WTC11 (cell line): ENCODE results near the gene IGFN1. TPM values are rescaled to one million over a fixed set of nuclear protein-coding genes. Genes with fewer than 3 reads are reported as not detected.

Experiments used
- ATAC-seq: fragments of 200-7000 bp; cut with Tn5 transposase; 2 replicates; pipeline ENCODE4 v1.10.0; 2021; ENCODE audit warnings: mild to moderate bottlenecking, moderate library complexity
- CTCF ChIA-PET: fragments of 300-600 bp; sonication (Branson Sonifier 250); formaldehyde crosslinking; loops from one replicate; lab custom pipeline; 2021; ENCODE audit warnings: antibody characterized with exemption; lab: Charles Lee
- POLR2A ChIA-PET: fragments of 350-600 bp; sonication (Branson Sonifier 250); formaldehyde crosslinking; loops from one replicate; lab custom pipeline; 2021; ENCODE audit warnings: antibody characterized with exemption; lab: Charles Lee
- DNase-seq: peaks from one replicate; pipeline ENCODE4 v3.0.0; 2021; ENCODE audit warnings: low spot score
- H3K27ac Mint-ChIP-seq: 2 replicates; pipeline ENCODE4 v1.8.0; 2021; ENCODE audit warnings: mixed read lengths
- H3K27me3 Mint-ChIP-seq: 2 replicates; pipeline ENCODE4 v1.8.0; 2021; ENCODE audit warnings: low read depth, mild to moderate bottlenecking, moderate library complexity, mixed read lengths
- H3K36me3 Mint-ChIP-seq: 2 replicates; pipeline ENCODE4 v1.8.0; 2021; ENCODE audit warnings: mixed read lengths
- H3K4me1 Mint-ChIP-seq: 2 replicates; pipeline ENCODE4 v1.8.0; 2022; ENCODE audit warnings: mixed read lengths
- H3K4me3 Mint-ChIP-seq: 2 replicates; pipeline ENCODE4 v1.8.0; 2021; ENCODE audit warnings: mild to moderate bottlenecking, moderate library complexity, mixed read lengths
- H3K9me3 Mint-ChIP-seq: 2 replicates; pipeline ENCODE4 v1.8.0; 2021; ENCODE audit warnings: mixed read lengths
- CREB1 ChIP-seq: sonication (generic); formaldehyde crosslinking; IDR thresholded peaks from 2 replicates; pipeline ENCODE4 v1.8.0; 2023; ENCODE audit warnings: mild to moderate bottlenecking, missing genetic modification reagents
- E2F1 ChIP-seq: sonication (generic); formaldehyde crosslinking; IDR thresholded peaks from 2 replicates; pipeline ENCODE4 v1.8.0; 2022; ENCODE audit warnings: mild to moderate bottlenecking, missing genetic modification reagents
- ELF4 ChIP-seq: sonication (generic); formaldehyde crosslinking; IDR thresholded peaks from 2 replicates; pipeline ENCODE4 v1.8.1; 2022; ENCODE audit warnings: low read depth, mild to moderate bottlenecking, moderate library complexity, missing genetic modification reagents
- GTF2I ChIP-seq: fragments of 250-450 bp; sonication (Bioruptor Pico); conservative IDR thresholded peaks from 2 replicates; pipeline ENCODE4 v1.4.0; 2021; ENCODE audit warnings: mild to moderate bottlenecking
- HMGXB4 ChIP-seq: sonication (generic); formaldehyde crosslinking; IDR thresholded peaks from 2 replicates; pipeline ENCODE4 v1.8.1; 2023; ENCODE audit warnings: mild to moderate bottlenecking, moderate library complexity, missing genetic modification reagents
- IRF2 ChIP-seq: sonication (generic); formaldehyde crosslinking; IDR thresholded peaks from 2 replicates; pipeline ENCODE4 v1.8.0; 2022; ENCODE audit warnings: low read depth, missing genetic modification reagents, borderline replicate concordance
- JUN ChIP-seq: sonication (generic); formaldehyde crosslinking; IDR thresholded peaks from 2 replicates; pipeline ENCODE4 v1.8.0; 2023; ENCODE audit warnings: mild to moderate bottlenecking, missing genetic modification reagents
- KAT7 ChIP-seq: sonication (generic); formaldehyde crosslinking; IDR thresholded peaks from 2 replicates; pipeline ENCODE4 v1.8.1; 2023; ENCODE audit warnings: missing genetic modification reagents, mild to moderate bottlenecking, borderline replicate concordance
- MXD4 ChIP-seq: fragments of 250-450 bp; sonication (Bioruptor Pico); IDR thresholded peaks from 2 replicates; pipeline ENCODE4 v1.8.0; 2021; ENCODE audit warnings: mild to moderate bottlenecking, moderate library complexity, borderline replicate concordance
- NFATC4 ChIP-seq: fragments of 250-450 bp; sonication (Bioruptor Pico); IDR thresholded peaks from 2 replicates; pipeline ENCODE4 v1.9.0; 2021; ENCODE audit warnings: mild to moderate bottlenecking
- NR1H2 ChIP-seq: sonication (generic); formaldehyde crosslinking; IDR thresholded peaks from 2 replicates; pipeline ENCODE4 v1.9.0; 2021; ENCODE audit warnings: mild to moderate bottlenecking, moderate library complexity, missing genetic modification reagents
- OVOL2 ChIP-seq: fragments of 250-450 bp; sonication (Bioruptor Pico); IDR thresholded peaks from 2 replicates; pipeline ENCODE4 v1.9.0; 2021; ENCODE audit warnings: mild to moderate bottlenecking, borderline replicate concordance
- PRRX2 ChIP-seq: fragments of 250-450 bp; sonication (Bioruptor Pico); IDR thresholded peaks from 2 replicates; pipeline ENCODE4 v1.8.0; 2021; ENCODE audit warnings: mild to moderate bottlenecking
- STAT6 ChIP-seq: sonication (generic); formaldehyde crosslinking; conservative IDR thresholded peaks from 2 replicates; pipeline ENCODE4 v1.8.1; 2023; ENCODE audit warnings: mild to moderate bottlenecking, low read depth, missing genetic modification reagents, moderate library complexity
- USF2 ChIP-seq: sonication (generic); formaldehyde crosslinking; IDR thresholded peaks from 2 replicates; pipeline ENCODE4 v1.8.1; 2023; ENCODE audit warnings: mild to moderate bottlenecking, missing genetic modification reagents, moderate library complexity
- ZNF121 ChIP-seq: sonication (generic); formaldehyde crosslinking; IDR thresholded peaks from 2 replicates; pipeline ENCODE4 v1.8.0; 2023; ENCODE audit warnings: missing genetic modification reagents
- total RNA-seq: library from RNA; stranded (reverse); gene quantifications from 3 replicates; pipeline ENCODE4 v1.2.3, GENCODE V29; 2021
- TF ChIP-seq, protein P1 (sequence below): sonication (generic); formaldehyde crosslinking; IDR thresholded peaks from 2 replicates; pipeline ENCODE4 v1.8.0; 2023; ENCODE audit warnings: missing genetic modification reagents
- TF ChIP-seq, protein P2 (sequence below): sonication (generic); formaldehyde crosslinking; IDR thresholded peaks from 2 replicates; pipeline ENCODE4 v1.8.1; 2023; ENCODE audit warnings: mild to moderate bottlenecking, missing genetic modification reagents
- TF ChIP-seq, protein P3 (sequence below): sonication (generic); formaldehyde crosslinking; IDR thresholded peaks from 2 replicates; pipeline ENCODE4 v1.8.1; 2022; ENCODE audit warnings: mild to moderate bottlenecking, missing genetic modification reagents, moderate library complexity, borderline replicate concordance
- TF ChIP-seq, protein P4 (sequence below): sonication (generic); formaldehyde crosslinking; IDR thresholded peaks from 2 replicates; pipeline ENCODE4 v1.8.1; 2023; ENCODE audit warnings: mild to moderate bottlenecking, missing genetic modification reagents, moderate library complexity

IGFN1 gene
- total RNA-seq, 1 experiment from 2014 or later, result 0.11 TPM

- POLR2A ChIA-PET, result no interaction called here
- H3K9me3 Mint-ChIP-seq, result no peaks in the 10 kb centered on the region; the same call in 1 of the 2 replicates
- TF ChIP-seq ZNF121 (CRISPR knock-in tag), result no peak
- H3K36me3 Mint-ChIP-seq, result no peaks in the 10 kb centered on the region
- no peak overlapping the region for H3K4me3 Mint-ChIP-seq
- H3K27ac Mint-ChIP-seq, result no peak overlapping the region
- H3K4me1 Mint-ChIP-seq, result peaks cover 19% of the 10 kb centered on the region
- H3K27me3 Mint-ChIP-seq, result peaks cover 31% of the 10 kb centered on the region
- no peak for DNase-seq
- ATAC-seq, result no peak
- CTCF ChIA-PET, result no interaction called here
These were observed 17.5 kb upstream of the IGFN1 start for GRCh38 chr1:201172999-201173610.

- Mint-ChIP-seq H3K9me3 (peaks cover 4% of the 10 kb centered on the region), H3K27ac (no peak overlapping the region), H3K36me3 (peaks cover under 1% of the 10 kb centered on the region; the same call in 1 of the 2 replicates), H3K4me3 (no peak overlapping the region), H3K4me1 (peaks cover 19% of the 10 kb centered on the region), H3K27me3 (peaks cover 31% of the 10 kb centered on the region)
- DNase-seq (no peak), ATAC-seq (no peak)
- ChIA-PET CTCF (interaction anchor here (1.1 to 1.7 kb wide), 3 partner anchors 11 to 55 kb away, joined by 3 to 6 read pairs (median 3); no protein-coding TSS in a partner anchor), POLR2A (interaction anchor here (0.6 kb wide), 1 partner anchor 20 kb away, joined by 4 read pairs; no protein-coding TSS in a partner anchor)
- no peak for TF ChIP-seq JUN (CRISPR knock-in tag)
- TF ChIP-seq, protein P1, sequence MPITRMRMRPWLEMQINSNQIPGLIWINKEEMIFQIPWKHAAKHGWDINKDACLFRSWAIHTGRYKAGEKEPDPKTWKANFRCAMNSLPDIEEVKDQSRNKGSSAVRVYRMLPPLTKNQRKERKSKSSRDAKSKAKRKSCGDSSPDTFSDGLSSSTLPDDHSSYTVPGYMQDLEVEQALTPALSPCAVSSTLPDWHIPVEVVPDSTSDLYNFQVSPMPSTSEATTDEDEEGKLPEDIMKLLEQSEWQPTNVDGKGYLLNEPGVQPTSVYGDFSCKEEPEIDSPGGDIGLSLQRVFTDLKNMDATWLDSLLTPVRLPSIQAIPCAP (CRISPR knock-in tag), result no peak
- no peak for TF ChIP-seq IRF2 (CRISPR knock-in tag)
- TF ChIP-seq E2F1 (CRISPR knock-in tag), result no peak
- no peak for TF ChIP-seq OVOL2 (CRISPR knock-in tag)
- no peak for TF ChIP-seq MXD4
- TF ChIP-seq, protein P2, sequence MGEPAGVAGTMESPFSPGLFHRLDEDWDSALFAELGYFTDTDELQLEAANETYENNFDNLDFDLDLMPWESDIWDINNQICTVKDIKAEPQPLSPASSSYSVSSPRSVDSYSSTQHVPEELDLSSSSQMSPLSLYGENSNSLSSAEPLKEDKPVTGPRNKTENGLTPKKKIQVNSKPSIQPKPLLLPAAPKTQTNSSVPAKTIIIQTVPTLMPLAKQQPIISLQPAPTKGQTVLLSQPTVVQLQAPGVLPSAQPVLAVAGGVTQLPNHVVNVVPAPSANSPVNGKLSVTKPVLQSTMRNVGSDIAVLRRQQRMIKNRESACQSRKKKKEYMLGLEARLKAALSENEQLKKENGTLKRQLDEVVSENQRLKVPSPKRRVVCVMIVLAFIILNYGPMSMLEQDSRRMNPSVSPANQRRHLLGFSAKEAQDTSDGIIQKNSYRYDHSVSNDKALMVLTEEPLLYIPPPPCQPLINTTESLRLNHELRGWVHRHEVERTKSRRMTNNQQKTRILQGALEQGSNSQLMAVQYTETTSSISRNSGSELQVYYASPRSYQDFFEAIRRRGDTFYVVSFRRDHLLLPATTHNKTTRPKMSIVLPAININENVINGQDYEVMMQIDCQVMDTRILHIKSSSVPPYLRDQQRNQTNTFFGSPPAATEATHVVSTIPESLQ, result no peak
- no peak for TF ChIP-seq GTF2I (CRISPR knock-in tag)
- no peak for TF ChIP-seq NFATC4 (CRISPR knock-in tag)
- no peak for TF ChIP-seq STAT6 (CRISPR knock-in tag)
- TF ChIP-seq ELF4, result no peak
These were observed 16.9 kb upstream of the IGFN1 start for GRCh38 chr1:201173736-201174135.

GRCh38 chr1:201175820-201176500 lies 14.7 kb upstream of the IGFN1 start:
- ChIA-PET CTCF (interaction anchor here (1.7 to 1.8 kb wide), 2 partner anchors 47 to 63 kb away, joined by 7 read pairs; no protein-coding TSS in a partner anchor), POLR2A (no interaction called here)
- Mint-ChIP-seq H3K27me3 (peaks cover 24% of the 10 kb centered on the region), H3K4me1 (peaks cover 16% of the 10 kb centered on the region), H3K4me3 (no peak overlapping the region), H3K9me3 (peaks cover 15% of the 10 kb centered on the region), H3K36me3 (peaks cover 6% of the 10 kb centered on the region), H3K27ac (no peak overlapping the region)
- ATAC-seq (no peak), DNase-seq (no peak)
- TF ChIP-seq PRRX2 (CRISPR knock-in tag), result no peak
- no peak for TF ChIP-seq KAT7
- no peak for TF ChIP-seq USF2 (CRISPR knock-in tag)
- TF ChIP-seq NR1H2 (CRISPR knock-in tag), result no peak
- no peak for TF ChIP-seq CREB1 (CRISPR knock-in tag)
- TF ChIP-seq, protein P3, sequence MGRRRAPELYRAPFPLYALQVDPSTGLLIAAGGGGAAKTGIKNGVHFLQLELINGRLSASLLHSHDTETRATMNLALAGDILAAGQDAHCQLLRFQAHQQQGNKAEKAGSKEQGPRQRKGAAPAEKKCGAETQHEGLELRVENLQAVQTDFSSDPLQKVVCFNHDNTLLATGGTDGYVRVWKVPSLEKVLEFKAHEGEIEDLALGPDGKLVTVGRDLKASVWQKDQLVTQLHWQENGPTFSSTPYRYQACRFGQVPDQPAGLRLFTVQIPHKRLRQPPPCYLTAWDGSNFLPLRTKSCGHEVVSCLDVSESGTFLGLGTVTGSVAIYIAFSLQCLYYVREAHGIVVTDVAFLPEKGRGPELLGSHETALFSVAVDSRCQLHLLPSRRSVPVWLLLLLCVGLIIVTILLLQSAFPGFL, result no peak
- TF ChIP-seq HMGXB4 (CRISPR knock-in tag), result no peak
- TF ChIP-seq, protein P4, sequence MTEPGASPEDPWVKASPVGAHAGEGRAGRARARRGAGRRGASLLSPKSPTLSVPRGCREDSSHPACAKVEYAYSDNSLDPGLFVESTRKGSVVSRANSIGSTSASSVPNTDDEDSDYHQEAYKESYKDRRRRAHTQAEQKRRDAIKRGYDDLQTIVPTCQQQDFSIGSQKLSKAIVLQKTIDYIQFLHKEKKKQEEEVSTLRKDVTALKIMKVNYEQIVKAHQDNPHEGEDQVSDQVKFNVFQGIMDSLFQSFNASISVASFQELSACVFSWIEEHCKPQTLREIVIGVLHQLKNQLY (CRISPR knock-in tag), result no peak
